Thyroid gland (tissue), 4 donors: ENCODE data around the gene HEG1. TPM values are rescaled to one million over a fixed set of nuclear protein-coding genes. Genes with fewer than 3 reads are reported as not detected.

Experiments used
- DNase-seq, 2 donors: peaks; one replicate each; pipeline ENCODE4 v3.0.0-alpha.2; 2019
- H3K27ac ChIP-seq, 3 donors: fragments of 200-600 bp; sonication (generic); 1 replicate in 2 of 3; 2 replicates in 1 of 3; pipeline ENCODE4 v1.5.1; 2016 to 2019; ENCODE audit warnings: mild to moderate bottlenecking in 1 of 3, moderate library complexity in 1 of 3
- H3K27me3 ChIP-seq: fragments of 200-600 bp; sonication (generic); one replicate; pipeline ENCODE4 v1.5.1; 2019
- H3K36me3 ChIP-seq, 2 donors: fragments of 200-600 bp; sonication (generic); one replicate each; pipeline ENCODE4 v1.5.1; 2016 to 2019
- H3K4me1 ChIP-seq, 2 donors: fragments of 200-600 bp; sonication (generic); one replicate each; pipeline ENCODE4 v1.5.1; 2017 to 2019
- H3K4me3 ChIP-seq, 3 donors: fragments of 200-600 bp; sonication (generic); replicated peaks in 1 of 3; 1 replicate in 2 of 3; 2 replicates in 1 of 3; pipeline ENCODE4 v1.5.1; 2016; ENCODE audit warnings: mild to moderate bottlenecking in 1 of 3
- H3K9me3 ChIP-seq: fragments of 200-600 bp; sonication (generic); one replicate; pipeline ENCODE4 v1.5.1; 2017
- POLR2A ChIP-seq, 2 donors: fragments of 450-650 bp; IDR thresholded peaks; one replicate each; pipeline ENCODE4 v1.6.1; 2017; ENCODE audit warnings: antibody characterized with exemption in 2 of 2, mild to moderate bottlenecking in 2 of 2, moderate library complexity in 1 of 2
- WGBS, 2 donors: methylation state at CpG; one replicate each; pipeline ENCODE4 v1.1.5; 2017; 5-methylcytosine and 5-hydroxymethylcytosine counted together
- intact Hi-C: fragments of 100-400 bp; cut with DNase I; formaldehyde crosslinking; loops from one replicate; pipeline ENCODE4 v1.15.1; 2023
- total RNA-seq, 4 donors: library from RNA; depleted of rRNA; stranded (reverse); fragments of >200 nt; gene quantifications; one replicate each; pipeline ENCODE4 v1.2.3, GENCODE V29; 2016
- TF ChIP-seq, protein P1 (sequence below), 6 experiments: fragments of 200-600 bp in 3 of 6; fragments of 450-650 bp in 3 of 6; sonication (generic) in 3 of 6; IDR thresholded peaks; one replicate each; pipeline ENCODE4 v1.5.1; 2016 to 2019; ENCODE audit warnings: antibody characterized with exemption in 6 of 6, mild to moderate bottlenecking in 2 of 6, inconsistent platforms in 1 of 6, moderate library complexity in 1 of 6

The HEG1 gene
- total RNA-seq, 4 donors from 2014 or later, result 91.4 to 266 (median 199) TPM

DNA sequence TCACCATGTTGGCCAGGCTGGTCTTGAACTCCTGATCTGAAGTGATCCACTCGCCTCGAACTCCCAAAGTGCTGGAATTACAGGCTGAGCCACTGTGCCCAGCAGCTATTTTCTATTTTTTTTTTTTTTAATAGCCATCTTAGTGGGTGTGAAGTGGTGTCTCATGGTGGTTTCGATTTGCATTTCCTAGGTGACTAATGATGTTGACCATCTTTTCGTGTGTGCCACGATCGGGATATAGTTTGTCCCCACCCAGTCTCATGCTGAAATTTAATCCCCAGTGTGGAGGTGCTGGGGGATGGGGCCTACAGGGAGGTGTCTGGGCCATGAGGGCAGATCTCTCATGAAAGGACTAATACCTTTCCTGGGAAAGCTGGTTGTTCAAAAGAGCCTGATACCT, 79.4 kb downstream of the HEG1 start:
- Histone ChIP-seq H3K4me1 (no peaks in the 10 kb centered on the region), H3K27me3 (no peaks in the 10 kb centered on the region), H3K27ac (no peak overlapping the region), H3K9me3 (no peaks in the 10 kb centered on the region), H3K4me3 (no peak overlapping the region), H3K36me3 (peaks cover 23 to 30% of the 10 kb centered on the region in 2 donors)
- 93% methylated on average over 6 of the region's 6 CpGs for WGBS, 2 donors
- TF ChIP-seq POLR2A (IDR thresholded peaks at IDR 0.05), result no peak
- TF ChIP-seq, protein P1, sequence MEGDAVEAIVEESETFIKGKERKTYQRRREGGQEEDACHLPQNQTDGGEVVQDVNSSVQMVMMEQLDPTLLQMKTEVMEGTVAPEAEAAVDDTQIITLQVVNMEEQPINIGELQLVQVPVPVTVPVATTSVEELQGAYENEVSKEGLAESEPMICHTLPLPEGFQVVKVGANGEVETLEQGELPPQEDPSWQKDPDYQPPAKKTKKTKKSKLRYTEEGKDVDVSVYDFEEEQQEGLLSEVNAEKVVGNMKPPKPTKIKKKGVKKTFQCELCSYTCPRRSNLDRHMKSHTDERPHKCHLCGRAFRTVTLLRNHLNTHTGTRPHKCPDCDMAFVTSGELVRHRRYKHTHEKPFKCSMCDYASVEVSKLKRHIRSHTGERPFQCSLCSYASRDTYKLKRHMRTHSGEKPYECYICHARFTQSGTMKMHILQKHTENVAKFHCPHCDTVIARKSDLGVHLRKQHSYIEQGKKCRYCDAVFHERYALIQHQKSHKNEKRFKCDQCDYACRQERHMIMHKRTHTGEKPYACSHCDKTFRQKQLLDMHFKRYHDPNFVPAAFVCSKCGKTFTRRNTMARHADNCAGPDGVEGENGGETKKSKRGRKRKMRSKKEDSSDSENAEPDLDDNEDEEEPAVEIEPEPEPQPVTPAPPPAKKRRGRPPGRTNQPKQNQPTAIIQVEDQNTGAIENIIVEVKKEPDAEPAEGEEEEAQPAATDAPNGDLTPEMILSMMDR (IDR thresholded peaks at IDR 0.05), result no peak
- DNase-seq, result no peak
- intact Hi-C loops, result no loop called here

DNA sequence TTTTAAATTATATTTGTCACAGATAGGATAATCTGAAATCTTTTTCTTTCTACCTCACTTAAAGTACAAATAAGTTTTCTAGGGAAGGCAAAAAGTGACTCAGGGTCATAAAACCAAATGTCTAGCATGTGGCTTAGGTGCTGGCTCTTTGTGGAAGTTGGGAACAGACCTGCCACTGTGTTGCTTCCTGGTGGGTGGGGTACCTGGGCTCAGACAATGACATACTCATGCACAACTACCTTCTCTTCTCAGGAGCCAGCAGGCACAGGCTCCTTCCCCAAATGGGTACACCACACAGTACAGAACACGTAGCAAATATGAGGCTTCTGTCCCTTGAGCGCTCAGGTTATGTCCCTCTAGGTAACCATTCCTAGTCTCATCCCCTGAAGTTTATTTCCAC, 81.1 kb downstream of the HEG1 start:
- no peak overlapping the region for H3K27ac ChIP-seq
- no peak overlapping the region for H3K4me3 ChIP-seq
- H3K27me3 ChIP-seq, result no peaks in the 10 kb centered on the region
- WGBS, 2 donors, result 100% methylated on average over 2 of the region's 2 CpGs
- DNase-seq, result no peak
- no peaks in the 10 kb centered on the region for H3K4me1 ChIP-seq
- peaks cover 40 to 43% of the 10 kb centered on the region in 2 donors for H3K36me3 ChIP-seq
- no peaks in the 10 kb centered on the region for H3K9me3 ChIP-seq
- TF ChIP-seq POLR2A (IDR thresholded peaks at IDR 0.05), result no peak
- TF ChIP-seq, protein P1 (IDR thresholded peaks at IDR 0.05), result no peak
- intact Hi-C loops, result no loop called here

DNA sequence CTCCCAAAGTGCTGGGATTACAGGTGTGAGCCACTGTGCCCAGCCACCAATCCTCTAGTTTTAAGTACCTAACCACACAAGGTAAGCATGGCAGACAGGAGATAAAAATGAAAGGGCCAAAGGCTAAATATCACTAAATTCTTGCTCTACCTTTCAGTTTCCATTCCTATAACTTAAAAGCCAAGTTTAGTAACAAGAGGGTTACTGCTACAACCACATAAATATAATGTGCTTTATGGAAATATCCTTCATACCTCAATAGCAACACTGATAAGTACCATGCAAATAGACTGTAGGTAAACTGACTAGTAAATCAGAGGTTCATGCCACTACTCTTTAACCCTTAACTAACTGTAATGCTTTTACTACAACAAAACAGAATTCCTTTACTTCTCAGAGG, 82.5 kb downstream of the HEG1 start:
- H3K27me3 ChIP-seq, result no peaks in the 10 kb centered on the region
- no peak overlapping the region for H3K27ac ChIP-seq
- H3K4me1 ChIP-seq, result no peaks in the 10 kb centered on the region
- no peak overlapping the region for H3K4me3 ChIP-seq
- no peaks in the 10 kb centered on the region for H3K9me3 ChIP-seq
- DNase-seq, result no peak
- TF ChIP-seq, protein P1 (IDR thresholded peaks at IDR 0.05), result no peak
- TF ChIP-seq POLR2A (IDR thresholded peaks at IDR 0.05), result no peak
- intact Hi-C loops, result no loop called here
- H3K36me3 ChIP-seq, result peaks cover 53 to 56% of the 10 kb centered on the region in 2 donors

DNA sequence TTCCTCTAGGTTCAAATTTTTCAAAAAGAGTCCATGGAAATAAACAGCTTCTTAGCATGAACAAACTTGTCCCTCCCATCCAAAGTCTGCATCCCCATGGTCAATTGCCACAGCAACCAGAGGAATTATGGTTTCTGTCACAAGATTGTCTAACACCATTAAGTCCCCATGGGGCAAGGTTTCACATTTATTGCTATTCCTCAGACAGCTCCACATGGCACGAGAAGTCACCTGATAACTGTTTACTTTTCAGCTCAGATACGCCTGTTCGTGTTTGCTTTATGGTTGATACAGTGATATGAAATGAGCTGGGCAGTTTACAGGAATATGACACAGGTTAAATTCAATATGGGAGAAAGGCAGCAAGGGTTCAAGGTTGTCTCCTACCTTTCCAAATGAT, 83.3 kb downstream of the HEG1 start:
- H3K4me1 ChIP-seq, result no peaks in the 10 kb centered on the region
- H3K4me3 ChIP-seq, result no peak overlapping the region
- no peak for TF ChIP-seq POLR2A (IDR thresholded peaks at IDR 0.05)
- TF ChIP-seq, protein P1 (IDR thresholded peaks at IDR 0.05), result no peak
- 91 to 93% methylated on average over 3 of the region's 3 CpGs for WGBS, 2 donors
- DNase-seq, result no peak
- intact Hi-C loops, result no loop called here
- H3K27ac ChIP-seq, result no peak overlapping the region
- H3K27me3 ChIP-seq, result no peaks in the 10 kb centered on the region
- no peaks in the 10 kb centered on the region for H3K9me3 ChIP-seq
- H3K36me3 ChIP-seq, result peaks cover 54 to 58% of the 10 kb centered on the region in 2 donors

DNA sequence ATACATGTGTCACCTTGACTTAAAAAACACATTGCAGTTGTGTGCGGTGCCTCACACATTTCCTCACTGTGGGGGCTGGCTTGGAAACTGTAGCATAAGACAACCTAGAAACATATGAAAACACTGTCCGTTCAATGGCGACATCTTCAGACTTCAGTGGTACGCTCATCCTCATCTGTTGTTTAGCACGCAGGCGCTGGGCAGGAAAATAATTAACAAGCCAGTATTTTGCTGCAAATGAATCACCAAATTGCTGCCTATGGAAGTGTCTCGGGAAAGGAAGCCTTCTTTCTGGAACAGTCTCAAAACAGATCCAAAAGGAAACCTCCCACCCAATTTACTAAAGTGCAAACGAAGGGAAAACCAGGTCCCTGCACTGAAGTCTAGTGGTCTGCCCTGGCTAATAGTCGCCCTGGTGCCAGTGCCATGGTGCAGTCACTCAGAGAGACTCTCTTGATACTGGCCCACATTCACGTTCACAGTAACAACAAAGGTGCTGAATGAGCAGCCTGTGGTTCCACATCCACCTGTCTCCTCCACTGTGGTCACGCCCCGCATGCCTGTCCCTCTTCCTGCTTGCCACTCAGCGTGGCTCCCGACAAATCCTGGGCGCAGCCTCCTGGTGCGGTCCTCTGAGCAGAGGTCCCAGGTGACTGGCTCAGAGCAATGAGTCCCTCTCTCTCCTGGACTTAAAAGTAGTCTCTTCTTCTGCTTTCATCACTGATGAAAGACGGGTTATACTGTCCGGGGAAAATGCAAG, 85.7 kb downstream of the HEG1 start:
- 94% methylated on average over 18 of the region's 18 CpGs for WGBS, 2 donors
- H3K36me3 ChIP-seq, result peaks cover 40 to 58% of the 10 kb centered on the region in 2 donors
- H3K27me3 ChIP-seq, result no peaks in the 10 kb centered on the region
- TF ChIP-seq POLR2A (IDR thresholded peaks at IDR 0.05), result no peak
- TF ChIP-seq, protein P1 (IDR thresholded peaks at IDR 0.05), result no peak
- no peaks in the 10 kb centered on the region for H3K9me3 ChIP-seq
- no peak for DNase-seq
- intact Hi-C loops, result no loop called here
- H3K27ac ChIP-seq, result no peak overlapping the region
- no peaks in the 10 kb centered on the region for H3K4me1 ChIP-seq
- no peak overlapping the region for H3K4me3 ChIP-seq
